Tibial nerve (tissue), 4 donors: Measurements from ENCODE around the gene DAPK2.

Source experiments
- CTCF ChIP-seq, 5 experiments: fragments of 200-600 bp in 3 of 5; fragments of 450-650 bp in 2 of 5; sonication (generic) in 3 of 5; IDR thresholded peaks; one replicate each; pipeline ENCODE4 v1.5.1; 2016 to 2019; ENCODE audit warnings: antibody characterized with exemption in 5 of 5, mild to moderate bottlenecking in 3 of 5, moderate library complexity in 2 of 5
- EP300 ChIP-seq, 2 donors: sonication (generic); formaldehyde crosslinking; IDR thresholded peaks; one replicate each; pipeline ENCODE4 v1.6.1; 2017; ENCODE audit warnings: antibody characterized with exemption in 2 of 2, mild to moderate bottlenecking in 1 of 2
- POLR2A ChIP-seq, 2 donors: fragments of 450-650 bp; IDR thresholded peaks; one replicate each; pipeline ENCODE4 v1.6.1; 2017; ENCODE audit warnings: antibody characterized with exemption in 2 of 2, mild to moderate bottlenecking in 2 of 2, moderate library complexity in 2 of 2

DNA sequence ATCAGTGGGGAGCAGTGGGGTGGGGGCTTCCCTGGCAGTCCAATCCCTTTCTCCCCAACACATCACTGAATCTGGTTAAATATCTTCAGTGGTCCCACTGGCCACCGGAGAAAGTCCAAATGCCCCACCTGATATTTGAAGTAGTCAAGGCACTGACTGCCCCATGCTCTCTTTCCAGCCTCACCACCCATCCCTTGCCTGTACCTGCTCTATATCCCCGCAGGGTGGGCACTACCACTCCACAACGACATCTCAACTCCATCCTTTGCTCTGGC is 101.7 kb downstream of the DAPK2 start:
- TF ChIP-seq CTCF (IDR thresholded peaks at IDR 0.05), result no peak
- no peak for TF ChIP-seq POLR2A (IDR thresholded peaks at IDR 0.05)
- no peak for TF ChIP-seq EP300 (IDR thresholded peaks at IDR 0.05)
